HL-60 (cell line): ENCODE measurements around the gene MICU2.

ENCODE experiments used
- DNase-seq, 2 experiments: peaks; one replicate each; pipeline ENCODE4 v3.0.0-alpha.2; 2010 to 2020; ENCODE audit warnings: low read depth in 1 of 2, low spot score in 1 of 2
- H3K27ac ChIP-seq: fragments of 250-450 bp; sonication (Bioruptor Pico); replicated peaks from 2 replicates; pipeline ENCODE4 v1.5.1; 2020; ENCODE audit warnings: mild to moderate bottlenecking, moderate library complexity
- H3K27me3 ChIP-seq: fragments of 250-450 bp; sonication (Bioruptor Pico); 2 replicates; pipeline ENCODE4 v1.5.1; 2021; ENCODE audit warnings: mild to moderate bottlenecking, moderate library complexity; ENCODE audit not compliant: insufficient read depth, poor library complexity, severe bottlenecking
- H3K4me3 ChIP-seq: replicated peaks from 2 replicates; pipeline ENCODE4 v1.5.1; 2011; ENCODE audit warnings: mild to moderate bottlenecking, control low read depth, low read length; ENCODE audit not compliant: insufficient read depth
- GABPA ChIP-seq: IDR thresholded peaks from 2 replicates; pipeline ENCODE4 v1.6.1; 2012; ENCODE audit warnings: low read depth
- POLR2AphosphoS5 ChIP-seq: IDR thresholded peaks from 2 replicates; pipeline ENCODE4 v1.6.1; 2012; ENCODE audit warnings: low read depth
- SPI1 ChIP-seq: IDR thresholded peaks from 2 replicates; pipeline ENCODE4 v1.6.1; 2012; ENCODE audit warnings: low read depth, mild to moderate bottlenecking, borderline replicate concordance
- TF ChIP-seq, protein P1 (sequence below): IDR thresholded peaks from one replicate; pipeline ENCODE4 v1.5.1; 2011; ENCODE audit warnings: low read length, control low read depth, inconsistent platforms; ENCODE audit not compliant: insufficient read depth
- TF ChIP-seq, protein P2 (sequence below): IDR thresholded peaks from 2 replicates; pipeline ENCODE4 v1.6.1; 2012; ENCODE audit warnings: low read depth; ENCODE audit not compliant: insufficient replicate concordance

MICU2 gene

DNA sequence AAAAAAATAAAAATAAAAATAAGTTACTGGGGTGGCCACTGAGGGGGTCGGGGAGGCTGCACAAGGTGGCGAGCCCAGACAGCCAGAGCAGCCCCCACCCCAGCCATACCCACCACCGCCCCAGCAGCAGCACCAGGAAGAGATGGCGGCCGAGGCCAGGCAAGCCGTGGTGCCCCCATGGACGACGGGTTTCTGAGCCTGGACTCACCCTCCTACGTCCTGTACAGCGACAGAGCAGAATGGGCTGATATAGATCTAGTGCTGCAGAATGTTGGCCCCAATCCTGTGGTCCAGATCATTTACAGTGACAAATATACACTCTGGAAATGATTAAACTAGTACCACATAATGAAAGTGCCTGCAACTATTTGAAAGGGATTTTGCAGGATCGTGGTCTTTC is 73.3 kb downstream of the MICU2 start:
- Histone ChIP-seq H3K27ac (no peak overlapping the region), H3K27me3 (no peaks in the 10 kb centered on the region), H3K4me3 (no peak overlapping the region)
- TF ChIP-seq SPI1 (no peak), POLR2AphosphoS5 (no peak), GABPA (no peak)
- TF ChIP-seq, protein P1, sequence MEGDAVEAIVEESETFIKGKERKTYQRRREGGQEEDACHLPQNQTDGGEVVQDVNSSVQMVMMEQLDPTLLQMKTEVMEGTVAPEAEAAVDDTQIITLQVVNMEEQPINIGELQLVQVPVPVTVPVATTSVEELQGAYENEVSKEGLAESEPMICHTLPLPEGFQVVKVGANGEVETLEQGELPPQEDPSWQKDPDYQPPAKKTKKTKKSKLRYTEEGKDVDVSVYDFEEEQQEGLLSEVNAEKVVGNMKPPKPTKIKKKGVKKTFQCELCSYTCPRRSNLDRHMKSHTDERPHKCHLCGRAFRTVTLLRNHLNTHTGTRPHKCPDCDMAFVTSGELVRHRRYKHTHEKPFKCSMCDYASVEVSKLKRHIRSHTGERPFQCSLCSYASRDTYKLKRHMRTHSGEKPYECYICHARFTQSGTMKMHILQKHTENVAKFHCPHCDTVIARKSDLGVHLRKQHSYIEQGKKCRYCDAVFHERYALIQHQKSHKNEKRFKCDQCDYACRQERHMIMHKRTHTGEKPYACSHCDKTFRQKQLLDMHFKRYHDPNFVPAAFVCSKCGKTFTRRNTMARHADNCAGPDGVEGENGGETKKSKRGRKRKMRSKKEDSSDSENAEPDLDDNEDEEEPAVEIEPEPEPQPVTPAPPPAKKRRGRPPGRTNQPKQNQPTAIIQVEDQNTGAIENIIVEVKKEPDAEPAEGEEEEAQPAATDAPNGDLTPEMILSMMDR, result no peak
- TF ChIP-seq, protein P2, sequence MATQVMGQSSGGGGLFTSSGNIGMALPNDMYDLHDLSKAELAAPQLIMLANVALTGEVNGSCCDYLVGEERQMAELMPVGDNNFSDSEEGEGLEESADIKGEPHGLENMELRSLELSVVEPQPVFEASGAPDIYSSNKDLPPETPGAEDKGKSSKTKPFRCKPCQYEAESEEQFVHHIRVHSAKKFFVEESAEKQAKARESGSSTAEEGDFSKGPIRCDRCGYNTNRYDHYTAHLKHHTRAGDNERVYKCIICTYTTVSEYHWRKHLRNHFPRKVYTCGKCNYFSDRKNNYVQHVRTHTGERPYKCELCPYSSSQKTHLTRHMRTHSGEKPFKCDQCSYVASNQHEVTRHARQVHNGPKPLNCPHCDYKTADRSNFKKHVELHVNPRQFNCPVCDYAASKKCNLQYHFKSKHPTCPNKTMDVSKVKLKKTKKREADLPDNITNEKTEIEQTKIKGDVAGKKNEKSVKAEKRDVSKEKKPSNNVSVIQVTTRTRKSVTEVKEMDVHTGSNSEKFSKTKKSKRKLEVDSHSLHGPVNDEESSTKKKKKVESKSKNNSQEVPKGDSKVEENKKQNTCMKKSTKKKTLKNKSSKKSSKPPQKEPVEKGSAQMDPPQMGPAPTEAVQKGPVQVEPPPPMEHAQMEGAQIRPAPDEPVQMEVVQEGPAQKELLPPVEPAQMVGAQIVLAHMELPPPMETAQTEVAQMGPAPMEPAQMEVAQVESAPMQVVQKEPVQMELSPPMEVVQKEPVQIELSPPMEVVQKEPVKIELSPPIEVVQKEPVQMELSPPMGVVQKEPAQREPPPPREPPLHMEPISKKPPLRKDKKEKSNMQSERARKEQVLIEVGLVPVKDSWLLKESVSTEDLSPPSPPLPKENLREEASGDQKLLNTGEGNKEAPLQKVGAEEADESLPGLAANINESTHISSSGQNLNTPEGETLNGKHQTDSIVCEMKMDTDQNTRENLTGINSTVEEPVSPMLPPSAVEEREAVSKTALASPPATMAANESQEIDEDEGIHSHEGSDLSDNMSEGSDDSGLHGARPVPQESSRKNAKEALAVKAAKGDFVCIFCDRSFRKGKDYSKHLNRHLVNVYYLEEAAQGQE, result no peak
- DNase-seq, result no peak

DNA sequence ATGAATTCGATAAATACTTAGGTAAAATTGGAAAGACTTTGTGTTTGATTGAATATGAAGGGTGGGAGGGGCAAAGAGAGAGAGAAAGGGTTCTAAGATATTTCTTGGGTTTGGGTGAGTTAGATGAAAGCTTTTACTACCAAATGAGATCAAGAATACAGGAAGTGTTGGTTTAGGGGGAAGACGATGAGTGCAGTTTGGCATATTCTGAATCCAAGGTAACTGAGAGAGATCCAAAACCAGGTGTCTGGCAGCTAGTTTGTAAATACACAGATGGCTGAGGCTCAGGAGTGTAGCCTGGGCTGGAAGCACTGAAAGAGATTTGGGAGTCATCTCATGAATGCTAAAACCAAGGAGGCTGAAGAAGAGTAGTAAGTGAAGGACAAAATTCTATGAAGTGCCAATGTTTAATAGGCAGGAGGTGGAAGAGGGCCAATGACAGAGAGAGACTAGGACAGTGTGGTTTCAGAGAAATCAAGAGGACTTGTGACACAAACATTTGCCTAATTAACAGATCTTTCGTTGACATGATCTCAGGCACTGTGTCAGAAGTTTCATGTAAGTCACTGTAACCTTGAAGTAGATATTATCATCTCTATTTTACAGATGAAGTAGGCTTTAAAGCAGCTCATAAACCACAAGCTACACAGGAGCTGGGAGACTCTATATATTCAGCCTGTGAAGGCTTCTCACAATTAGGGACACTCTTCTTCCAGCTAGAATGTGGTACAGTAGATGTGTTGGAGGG is 74.7 kb downstream of the MICU2 start:
- Histone ChIP-seq H3K4me3 (no peak overlapping the region), H3K27ac (no peak overlapping the region), H3K27me3 (no peaks in the 10 kb centered on the region)
- no peak for DNase-seq
- TF ChIP-seq, protein P2, result no peak
- TF ChIP-seq GABPA (no peak), POLR2AphosphoS5 (no peak), SPI1 (no peak)
- TF ChIP-seq, protein P1, result no peak

DNA sequence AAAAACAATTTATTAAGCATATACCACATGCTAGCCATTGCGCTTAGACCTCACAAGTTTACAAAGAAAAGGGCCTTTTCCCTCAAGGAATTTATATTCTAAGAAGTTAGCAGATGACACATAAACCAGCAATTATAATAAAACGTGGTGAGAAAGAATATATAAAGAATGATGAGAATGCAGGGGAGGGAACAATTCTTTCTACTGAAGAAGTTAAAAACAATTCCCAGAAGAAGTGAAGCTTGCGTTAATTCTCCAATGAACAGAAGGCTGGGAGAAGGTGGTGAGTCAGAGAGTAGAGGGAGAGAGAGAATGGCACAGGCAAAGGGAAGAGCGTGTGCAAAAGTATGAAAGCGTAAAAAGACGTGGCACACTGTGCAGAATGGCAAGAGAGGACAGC is 75.4 kb downstream of the MICU2 start:
- no peak overlapping the region for H3K27ac ChIP-seq
- DNase-seq, result no peak
- TF ChIP-seq, protein P1, result no peak
- TF ChIP-seq SPI1, result no peak
- no peak for TF ChIP-seq POLR2AphosphoS5
- TF ChIP-seq, protein P2, result no peak
- TF ChIP-seq GABPA, result no peak
- H3K27me3 ChIP-seq, result no peaks in the 10 kb centered on the region
- H3K4me3 ChIP-seq, result no peak overlapping the region
